Measurements from ENCODE around the gene CTR9.
A peak's percentile ranks its signal among the peaks of the same experiment; 100 is the strongest.

The CTR9 gene

DNA sequence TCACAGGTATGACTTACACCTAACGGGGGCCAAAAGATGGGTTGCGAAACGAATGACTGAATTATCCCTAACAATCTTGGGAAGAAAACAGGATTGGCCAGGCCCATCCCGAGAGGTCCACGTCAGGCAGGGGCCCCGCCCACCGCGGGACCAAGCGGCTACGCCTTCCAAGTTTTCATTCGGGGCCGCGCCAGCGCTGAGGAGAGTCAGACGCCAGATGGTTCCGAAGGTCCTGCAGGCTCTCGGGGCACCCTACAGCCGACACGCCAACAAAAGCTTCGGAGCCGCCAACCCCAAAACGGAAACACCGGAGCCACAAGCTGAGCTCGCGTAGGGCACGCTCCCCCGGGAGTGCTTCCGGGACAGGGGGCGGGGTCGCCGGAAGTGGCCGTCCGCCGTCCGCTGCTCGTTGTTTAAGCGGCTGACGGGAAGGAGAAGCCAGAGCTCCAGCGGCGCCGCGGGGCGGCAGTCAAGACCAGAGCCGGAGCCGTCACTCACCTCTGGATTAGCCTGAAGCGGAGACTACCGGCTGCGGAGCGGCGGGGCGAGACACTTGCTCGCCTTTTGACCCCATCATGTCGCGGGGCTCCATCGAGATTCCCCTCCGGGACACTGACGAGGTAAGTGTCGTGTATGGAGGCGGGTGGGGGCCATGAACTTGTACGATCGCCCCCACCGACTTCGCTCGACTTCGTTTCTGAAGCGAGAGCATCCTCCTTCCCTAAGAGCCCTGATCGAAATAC is at the start of gene CTR9:
Gene CTR9 (plus strand): TSS at position 409 of the 743 bp plus-strand sequence. CDS start 167 bp downstream, at position 576.
- DNase-seq (ENCODE audit: low read depth in 2 of 2) = peak; percentile 70 to 85

GRCh38 chr11:10701982-10702381 is 49.1 kb upstream of the CTR9 start:
- no peak for DNase-seq (ENCODE audit: low read depth in 2 of 2)

DNA sequence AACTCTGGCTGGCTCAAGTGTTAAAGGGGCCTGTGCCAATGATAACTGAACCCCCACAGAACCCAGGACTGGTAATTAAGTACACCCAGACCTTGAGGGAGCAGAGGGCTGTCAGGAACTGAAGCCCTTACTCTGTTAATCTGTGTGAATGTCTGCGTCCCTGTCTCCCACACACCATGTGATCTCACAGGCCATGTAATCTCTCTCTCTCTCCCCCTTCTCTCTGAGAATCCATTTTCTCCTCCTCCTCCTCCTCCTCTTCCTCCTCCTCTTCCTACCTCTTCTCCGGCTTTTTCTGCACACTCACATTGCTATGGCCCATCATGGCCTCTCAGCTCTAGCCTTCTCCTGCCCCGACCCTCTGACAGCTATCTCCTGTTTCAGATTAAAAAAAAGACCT is 42.9 kb upstream of the CTR9 start:
- DNase-seq (ENCODE audit: low read depth in 2 of 2) = no peak

GRCh38 chr11:10709299-10710086 is 41.6 kb upstream of the CTR9 start:
- DNase-seq (ENCODE audit: low read depth in 2 of 2) = no peak

- no peak for DNase-seq (ENCODE audit: low read depth in 2 of 2)
Observed at GRCh38 chr11:10715571-10715970, 35.5 kb upstream of the CTR9 start.

DNA sequence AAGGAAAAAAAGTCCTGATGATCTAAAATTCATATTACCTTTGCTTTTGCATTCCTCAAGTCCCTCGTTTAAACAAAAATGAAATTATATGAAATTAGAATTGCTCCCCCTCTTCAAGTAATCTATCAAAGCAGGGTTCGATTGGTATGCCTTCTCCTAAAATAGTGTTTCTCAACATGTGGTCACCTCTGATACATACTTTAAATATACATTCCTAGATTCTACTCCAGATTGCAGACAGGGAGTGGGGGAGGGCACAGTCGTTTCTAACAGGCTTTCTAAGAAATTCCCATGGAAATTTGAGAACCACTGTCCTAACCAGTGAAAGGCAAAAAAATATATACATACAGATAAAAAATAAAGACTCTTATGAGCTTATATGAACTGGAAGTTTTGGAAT is 34.9 kb upstream of the CTR9 start:
- no peak for DNase-seq (ENCODE audit: low read depth in 2 of 2)

GRCh38 chr11:10716543-10717259 is 34.3 kb upstream of the CTR9 start:
- no peak for DNase-seq (ENCODE audit: low read depth in 2 of 2)

DNA sequence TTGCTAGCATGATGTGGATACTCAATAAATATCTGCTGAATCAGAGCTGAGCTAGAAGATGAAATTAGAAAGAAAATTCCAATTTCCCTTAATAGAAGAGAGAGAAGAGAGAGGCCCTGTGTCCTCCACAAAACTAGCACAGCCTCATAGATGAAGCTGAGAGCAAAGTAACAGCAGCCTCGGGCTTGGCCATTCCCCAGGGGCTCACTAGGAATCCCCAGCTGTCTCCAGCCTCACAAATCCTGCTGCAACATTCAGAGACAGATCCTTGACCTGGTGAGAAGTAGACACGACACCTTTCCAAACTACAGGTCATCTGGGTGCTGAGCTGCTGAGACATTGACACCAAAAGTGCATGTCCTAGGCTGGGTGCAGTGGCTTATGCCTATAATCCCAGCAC is 31.4 kb upstream of the CTR9 start:
- no peak for DNase-seq (ENCODE audit: low read depth in 2 of 2)

DNA sequence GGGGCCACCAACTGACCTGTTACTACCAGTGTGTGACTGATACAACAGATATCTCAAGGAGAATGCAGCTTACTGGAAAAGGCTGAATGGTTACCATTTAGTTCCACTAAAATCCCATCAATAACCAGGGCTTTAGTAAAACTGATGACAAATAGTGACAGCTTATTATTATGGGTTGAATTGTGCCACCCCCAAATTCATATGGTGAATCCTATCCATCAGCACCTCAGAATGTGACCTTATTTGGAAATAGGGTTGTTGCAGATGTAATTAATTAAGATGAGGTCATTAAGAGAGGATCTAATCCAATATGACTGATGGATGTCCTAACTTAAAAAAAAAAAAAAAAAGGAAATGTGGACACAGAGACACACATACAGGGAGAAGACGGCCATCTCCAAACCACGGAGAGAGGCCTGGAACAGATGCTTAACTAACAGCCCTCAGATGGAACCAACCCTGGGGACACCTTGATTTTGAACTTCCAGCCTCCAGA is 30.1 kb upstream of the CTR9 start:
- no peak for DNase-seq (ENCODE audit: low read depth in 2 of 2)

DNA sequence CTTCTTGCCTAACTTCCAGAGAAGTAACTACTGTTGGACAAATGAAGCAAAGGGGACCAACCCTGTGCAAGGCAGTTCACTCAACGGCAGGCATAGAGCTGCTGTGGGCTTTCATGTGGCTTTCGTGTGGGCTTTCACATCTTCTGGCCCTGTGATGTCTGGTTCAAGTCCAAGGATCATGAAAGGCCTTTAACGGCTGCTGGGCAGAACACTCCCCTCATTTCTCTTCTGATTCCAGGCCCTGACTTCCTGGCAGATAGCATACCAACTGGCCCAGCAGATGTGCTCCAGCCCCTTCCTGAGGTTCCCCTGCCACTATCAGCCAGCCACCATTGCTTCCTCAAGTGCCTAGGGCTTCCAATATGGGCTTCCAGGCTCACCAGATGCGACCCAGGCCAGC is 28.7 kb upstream of the CTR9 start:
- no peak for DNase-seq (ENCODE audit: low read depth in 2 of 2)

- no peak for DNase-seq (ENCODE audit: low read depth in 2 of 2)
Observed at GRCh38 chr11:10725114-10725906, 25.7 kb upstream of the CTR9 start.

DNA sequence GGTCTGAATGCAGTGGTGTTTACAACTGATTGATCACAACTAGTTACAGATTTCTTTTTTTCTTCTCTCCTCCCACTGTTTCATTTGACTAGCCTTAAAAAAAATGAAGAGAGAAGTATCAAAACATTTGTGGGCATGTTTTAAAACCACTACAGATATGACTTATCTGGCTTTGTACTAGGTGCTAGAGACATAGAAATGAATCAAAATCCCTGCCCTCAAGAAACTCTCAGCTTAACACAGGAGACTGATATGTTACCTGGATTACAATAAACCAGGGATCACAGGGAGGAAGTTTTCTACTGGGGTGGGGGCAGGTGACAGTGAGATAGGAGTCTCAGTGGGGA is 25.2 kb upstream of the CTR9 start:
- DNase-seq (ENCODE audit: low read depth in 2 of 2) = no peak

- DNase-seq (ENCODE audit: low read depth in 2 of 2) = no peak
Observed at GRCh38 chr11:10727146-10727851, 23.7 kb upstream of the CTR9 start.

DNA sequence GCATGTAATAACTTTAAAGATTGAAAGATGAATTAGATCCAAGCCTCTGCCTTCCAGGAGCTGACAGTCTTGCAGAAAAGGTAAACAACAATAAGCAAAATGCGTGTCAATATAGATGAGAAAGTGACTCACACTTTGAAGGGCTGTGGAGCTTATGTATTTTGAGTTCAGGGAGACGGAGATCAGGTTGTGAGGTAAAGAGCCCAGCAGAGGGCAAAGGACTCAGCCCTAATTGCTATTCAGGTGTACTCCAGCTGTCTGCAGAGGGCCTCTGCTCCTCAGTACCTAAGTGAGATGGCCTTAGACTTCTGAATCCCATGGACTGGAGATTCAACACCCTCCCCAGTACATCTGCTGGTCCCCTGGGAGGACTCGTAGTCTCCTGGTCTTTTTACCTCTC is 22.9 kb upstream of the CTR9 start:
- no peak for DNase-seq (ENCODE audit: low read depth in 2 of 2)

- DNase-seq (ENCODE audit: low read depth in 2 of 2) = no peak
Observed at GRCh38 chr11:10728789-10729472, 22.1 kb upstream of the CTR9 start.

- DNase-seq (ENCODE audit: low read depth in 2 of 2) = no peak
Observed at GRCh38 chr11:10730151-10730550, 20.9 kb upstream of the CTR9 start.

DNA sequence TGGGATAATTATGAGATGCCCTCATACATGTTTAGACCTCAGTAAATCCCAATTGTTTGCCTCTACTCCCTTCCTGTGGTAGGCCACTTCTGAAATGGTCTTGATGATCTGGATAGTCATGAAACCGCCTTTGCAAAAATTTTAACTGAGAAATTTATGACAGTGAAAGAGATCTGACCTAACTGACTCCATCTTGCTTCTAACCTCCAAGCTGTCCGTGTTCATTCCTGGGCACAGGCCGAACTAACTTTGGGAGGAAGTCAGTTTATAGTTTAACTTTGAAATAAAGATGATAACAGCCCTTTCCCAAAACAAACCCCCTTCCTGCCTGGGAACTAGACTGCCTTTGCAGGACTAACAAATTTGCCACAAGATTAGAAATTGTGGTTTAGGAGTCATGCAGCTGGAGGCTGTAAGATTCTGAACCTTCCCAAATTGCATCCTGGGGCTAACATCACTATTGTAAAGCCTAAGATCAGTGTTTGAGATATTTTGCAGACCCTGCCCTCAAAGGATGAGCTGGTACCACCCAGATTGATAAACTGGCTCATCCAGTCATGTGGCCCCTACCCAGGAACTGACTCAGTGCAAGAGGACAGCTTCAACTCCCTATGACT is 19.9 kb upstream of the CTR9 start:
- DNase-seq (ENCODE audit: low read depth in 2 of 2) = no peak

DNA sequence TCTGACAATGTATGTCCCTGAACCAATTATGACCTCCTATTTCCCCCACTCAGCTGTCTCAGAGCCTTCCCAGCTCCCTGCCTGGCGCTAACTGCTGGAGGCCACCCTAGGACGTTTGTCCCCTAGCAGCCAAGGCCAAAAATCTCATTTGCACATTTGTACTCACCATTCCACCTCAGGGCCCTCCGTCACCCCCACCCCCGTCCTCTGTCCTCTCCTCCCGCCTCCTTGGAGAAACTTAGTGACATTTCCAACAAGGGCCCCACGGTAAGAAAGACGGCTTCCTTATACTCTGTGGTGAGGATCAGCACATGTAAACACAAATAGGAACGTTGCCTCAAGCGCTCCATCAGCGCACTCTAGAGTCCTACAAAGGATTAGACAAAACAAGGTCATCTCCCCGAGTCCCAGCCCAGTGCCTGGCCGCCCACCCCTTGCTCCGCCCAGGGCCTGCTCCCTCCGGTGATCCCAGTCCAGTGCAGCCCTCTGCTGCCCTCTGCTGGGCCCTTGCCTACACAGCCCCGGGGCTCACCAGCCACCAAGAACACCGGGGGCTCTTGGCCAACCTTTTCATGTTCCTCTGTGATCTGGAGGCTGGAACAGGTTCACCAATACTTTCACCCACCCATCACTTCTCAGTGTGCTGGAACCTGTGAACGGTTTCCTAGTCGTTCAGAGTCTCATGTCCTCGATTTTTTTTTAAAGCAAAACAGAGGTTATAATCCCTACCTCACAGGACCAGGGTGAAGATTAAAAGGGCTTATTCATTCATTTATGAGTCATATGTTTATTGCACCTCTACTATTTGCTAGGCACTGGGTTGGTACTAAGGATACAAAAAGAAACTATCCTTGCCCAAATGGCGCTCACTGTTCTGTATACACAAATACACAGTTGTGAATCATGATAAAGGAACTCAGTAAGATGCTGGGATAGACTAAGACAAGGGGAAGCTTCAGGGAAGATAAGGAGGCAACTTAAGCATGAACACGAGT is 15.3 kb upstream of the CTR9 start:
- DNase-seq (ENCODE audit: low read depth in 2 of 2) = peak; percentile 66 to 76

Data from stimulated activated CD4-positive, alpha-beta T cell treated with anti-CD3 and anti-CD28 coated beads, Interleukin-1b, Interleukin-23, amount 100 ng/mL, for 1 hour (primary cell).